Breast epithelium (tissue), 3 donors: ENCODE data around the gene TBX2.

ENCODE experiments used
- CTCF ChIP-seq, 3 donors: fragments of 450-650 bp; IDR thresholded peaks; one replicate each; pipeline ENCODE4 v1.5.1; 2016 to 2017; ENCODE audit warnings: antibody characterized with exemption in 3 of 3, mild to moderate bottlenecking in 3 of 3, moderate library complexity in 3 of 3
- POLR2A ChIP-seq: fragments of 450-650 bp; IDR thresholded peaks from one replicate; pipeline ENCODE4 v1.6.1; 2016; ENCODE audit warnings: antibody characterized with exemption, mild to moderate bottlenecking, moderate library complexity
- POLR2AphosphoS5 ChIP-seq, 3 donors: sonication (generic); formaldehyde crosslinking; IDR thresholded peaks; one replicate each; pipeline ENCODE4 v1.6.1; 2017; ENCODE audit warnings: antibody characterized with exemption in 3 of 3

GRCh38 chr17:61443475-61443882 is 43.8 kb downstream of the TBX2 start:
- no peak for TF ChIP-seq CTCF (IDR thresholded peaks at IDR 0.05)
- TF ChIP-seq POLR2A, result no peak
- TF ChIP-seq POLR2AphosphoS5 (IDR thresholded peaks at IDR 0.05), result no peak
